Astrocyte of the spinal cord (primary cell): ENCODE measurements around the gene FOXB2.

Experiments
- DNase-seq: peaks from one replicate; pipeline ENCODE4 v3.0.0; 2011; ENCODE audit warnings: low read depth, low spot score
- H3K4me3 ChIP-seq: 2 replicates; pipeline ENCODE4 v1.5.1; 2011; ENCODE audit warnings: low read depth, mild to moderate bottlenecking, low read length, moderate library complexity
- CTCF ChIP-seq: IDR thresholded peaks from 2 replicates; pipeline ENCODE4 v1.5.1; 2012; ENCODE audit warnings: low read depth, mild to moderate bottlenecking, low read length, inconsistent platforms
- in situ Hi-C: cut with HindIII; loops from 2 replicates; pipeline ENCODE4 v1.10.0; 2017; ENCODE audit warnings: low sequenced_read_pairs

FOXB2 gene

GRCh38 chr9:77063645-77064285, 44.3 kb downstream of the FOXB2 start:
- in situ Hi-C loops = no loop called here
- no peak overlapping the region for H3K4me3 ChIP-seq
- no peak for TF ChIP-seq CTCF
- DNase-seq = peak; percentile 68

- DNase-seq = no peak
These were observed 46.9 kb downstream of the FOXB2 start for GRCh38 chr9:77066388-77066787.

More at GRCh38 chr9:77066388-77066787, 46.9 kb downstream of the FOXB2 start:
- no peak for TF ChIP-seq CTCF
- no peak overlapping the region for H3K4me3 ChIP-seq
- in situ Hi-C loops = no loop called here
